HepG2 (cell line): ENCODE data around the gene INO80B. TPM values are rescaled to one million over a fixed set of nuclear protein-coding genes. Genes with fewer than 3 reads are reported as not detected.

Experiments
- ATAC-seq: fragments of 200-7000 bp; cut with Tn5 transposase; 3 replicates; pipeline ENCODE4 v1.9.1; 2020; ENCODE audit warnings: mild to moderate bottlenecking, moderate library complexity
- BruUV-seq: library from RNA; stranded (reverse); fragments of 400-500 nt; replicated peaks from 2 replicates; lab custom pipeline; 2021; lab: Mats Ljungman, UMichigan
- CTCF ChIA-PET: fragments of 300-600 bp; formaldehyde crosslinking; extraction: SDS; loops from one replicate; lab custom pipeline; 2021; ENCODE audit warnings: low total read pairs, inconsistent platforms, low intra/inter-chr PET ratio; lab: Yijun Ruan, JAX
- POLR2A ChIA-PET: fragments of 350-600 bp; sonication (Branson Sonifier 250); formaldehyde crosslinking; loops from one replicate; lab custom pipeline; 2020; ENCODE audit warnings: antibody characterized with exemption, inconsistent platforms; lab: Yijun Ruan, JAX
- DNase-seq: peaks from one replicate; pipeline ENCODE4 v3.0.0-alpha.2; 2015; ENCODE audit warnings: low spot score
- FAIRE-seq: peaks from 3 replicates; lab custom pipeline; 2011; peaks lifted over from hg19 to GRCh38; lab: Jason Lieb, UNC
- H2AFZ ChIP-seq: one replicate; pipeline ENCODE4 v1.6.1; 2011; ENCODE audit warnings: low read length, inconsistent platforms
- H3K27ac ChIP-seq: fragments of 300-600 bp; 3 replicates; pipeline ENCODE4 v1.8.0; 2011; ENCODE audit warnings: mixed run types, mild to moderate bottlenecking, mixed read lengths, low read length, inconsistent platforms; ENCODE audit not compliant: insufficient read depth; ENCODE audit errors: extremely low read length
- H3K27me3 ChIP-seq, 2 experiments: fragments of 200-600 bp in 1 of 2; 2 replicates in 1 of 2; 3 replicates in 1 of 2; pipeline versions ENCODE4 v1.6.0 to v1.8.0; 2011; ENCODE audit warnings: low read length in 2 of 2, mild to moderate bottlenecking in 2 of 2, moderate library complexity in 2 of 2, inconsistent platforms in 1 of 2; ENCODE audit not compliant: insufficient read depth in 2 of 2, control insufficient read depth in 1 of 2
- H3K36me3 ChIP-seq, 2 experiments: fragments of 200-600 bp in 1 of 2; replicated peaks in 1 of 2; 2 replicates in 1 of 2; 3 replicates in 1 of 2; pipeline versions ENCODE4 v1.5.1 to v1.8.0; 2011; ENCODE audit warnings: low read length in 2 of 2, inconsistent platforms in 1 of 2; ENCODE audit not compliant: insufficient read depth in 2 of 2, control insufficient read depth in 1 of 2
- H3K4me1 ChIP-seq: 2 replicates; pipeline ENCODE4 v1.5.1; 2012; ENCODE audit warnings: low read length, inconsistent platforms; ENCODE audit not compliant: insufficient read depth
- H3K4me2 ChIP-seq: 2 replicates; pipeline ENCODE4 v1.6.0; 2011; ENCODE audit warnings: low read depth, low read length, inconsistent platforms
- H3K4me3 ChIP-seq, 3 experiments: fragments of 200-600 bp in 1 of 3; sonication (generic), shearing (Covaris generic) in 1 of 3; replicated peaks in 1 of 3; 2 replicates each; pipeline ENCODE4 v1.5.1; 2011 to 2016; ENCODE audit warnings: low read length in 3 of 3, inconsistent platforms in 2 of 3, low read depth in 2 of 3, mild to moderate bottlenecking in 2 of 3, control low read depth in 1 of 3, mixed read lengths in 1 of 3; ENCODE audit not compliant: insufficient read depth in 1 of 3
- H3K79me2 ChIP-seq: one replicate; pipeline ENCODE4 v1.6.1; 2011; ENCODE audit warnings: low read length, inconsistent platforms; ENCODE audit not compliant: insufficient read depth
- H3K9ac ChIP-seq: 2 replicates; pipeline ENCODE4 v1.6.0; 2011; ENCODE audit warnings: mild to moderate bottlenecking, low read depth, low read length, inconsistent platforms; ENCODE audit not compliant: insufficient read depth
- H3K9me3 ChIP-seq: 2 replicates; pipeline ENCODE4 v1.5.1; 2012; ENCODE audit warnings: mild to moderate bottlenecking, low read length
- H4K20me1 ChIP-seq: 2 replicates; pipeline ENCODE4 v1.6.0; 2011; ENCODE audit warnings: inconsistent platforms, mild to moderate bottlenecking, low read length, moderate library complexity; ENCODE audit not compliant: insufficient read depth
- ELF3 ChIP-seq: IDR thresholded peaks from 2 replicates; pipeline ENCODE4 v1.6.1; 2016; ENCODE audit warnings: missing genetic modification reagents, missing compliant biosample characterization
- FOXA3 ChIP-seq: IDR thresholded peaks from 2 replicates; pipeline ENCODE4 v1.6.1; 2016; ENCODE audit warnings: missing genetic modification reagents, missing compliant biosample characterization
- HIVEP1 ChIP-seq: sonication (generic); formaldehyde crosslinking; IDR thresholded peaks from 2 replicates; pipeline ENCODE4 v1.4.0; 2020; ENCODE audit warnings: mild to moderate bottlenecking, missing genetic modification reagents
- MEF2D ChIP-seq: sonication (generic); formaldehyde crosslinking; IDR thresholded peaks from 2 replicates; pipeline ENCODE4 v1.5.1; 2020; ENCODE audit warnings: mild to moderate bottlenecking, missing genetic modification reagents
- MXD3 ChIP-seq: IDR thresholded peaks from 2 replicates; pipeline ENCODE4 v1.6.1; 2016; ENCODE audit warnings: mild to moderate bottlenecking, missing biosample characterization, missing genetic modification reagents
- PITX1 ChIP-seq: sonication (generic); formaldehyde crosslinking; IDR thresholded peaks from 2 replicates; pipeline ENCODE4 v1.5.1; 2020; ENCODE audit warnings: mild to moderate bottlenecking, missing genetic modification reagents
- RXRA ChIP-seq: sonication (generic); formaldehyde crosslinking; IDR thresholded peaks from 2 replicates; pipeline ENCODE4 v1.5.1; 2020; ENCODE audit warnings: missing genetic modification reagents
- SAP130 ChIP-seq: IDR thresholded peaks from 2 replicates; pipeline ENCODE4 v1.6.1; 2016; ENCODE audit warnings: low read depth
- TFDP1 ChIP-seq: IDR thresholded peaks from 2 replicates; pipeline ENCODE4 v1.6.1; 2016; ENCODE audit warnings: missing compliant biosample characterization, missing genetic modification reagents, borderline replicate concordance
- THRA ChIP-seq: sonication (generic); formaldehyde crosslinking; IDR thresholded peaks from 2 replicates; pipeline ENCODE4 v1.4.0; 2020; ENCODE audit warnings: missing genetic modification reagents, borderline replicate concordance
- UBTF ChIP-seq: sonication (generic); formaldehyde crosslinking; IDR thresholded peaks from 2 replicates; pipeline ENCODE4 v1.4.0; 2020; ENCODE audit warnings: mild to moderate bottlenecking, missing genetic modification reagents
- ZFY ChIP-seq: sonication (generic); formaldehyde crosslinking; IDR thresholded peaks from 2 replicates; pipeline ENCODE4 v1.4.0; 2020; ENCODE audit warnings: missing genetic modification reagents
- ZNF232 ChIP-seq: sonication (generic); formaldehyde crosslinking; IDR thresholded peaks from 2 replicates; pipeline ENCODE4 v1.4.0; 2020; ENCODE audit warnings: missing genetic modification reagents, borderline replicate concordance
- ZNF335 ChIP-seq: sonication (generic); formaldehyde crosslinking; IDR thresholded peaks from 2 replicates; pipeline ENCODE4 v1.4.0; 2020; ENCODE audit warnings: missing genetic modification reagents
- ZNF484 ChIP-seq: sonication (generic); formaldehyde crosslinking; IDR thresholded peaks from 2 replicates; pipeline ENCODE4 v1.5.1; 2020; ENCODE audit warnings: mild to moderate bottlenecking, low read depth, missing genetic modification reagents, borderline replicate concordance
- ZNF678 ChIP-seq: sonication (generic); formaldehyde crosslinking; IDR thresholded peaks from 2 replicates; pipeline ENCODE4 v1.4.0; 2020; ENCODE audit warnings: mild to moderate bottlenecking, missing genetic modification reagents
- ZNF816 ChIP-seq: sonication (generic); formaldehyde crosslinking; IDR thresholded peaks from 2 replicates; pipeline ENCODE4 v1.8.0; 2022; ENCODE audit warnings: missing genetic modification reagents, mild to moderate bottlenecking, borderline replicate concordance
- WGBS: methylation state at CpG from one replicate; pipeline ENCODE4 v1.1.6; 2017; ENCODE audit warnings: low lambda C conversion rate; 5-methylcytosine and 5-hydroxymethylcytosine counted together
- in situ Hi-C: cut with HindIII; loops from 2 replicates; pipeline ENCODE4 v1.10.0; 2017; ENCODE audit warnings: low pct_unique_long_range_greater_than_20kb; ENCODE audit not compliant: extremely low pct_ligation_motif_present
- intact Hi-C: fragments of 100-400 bp; cut with micrococcal nuclease; formaldehyde crosslinking; loops from one replicate; pipeline ENCODE4 v1.10.0; 2022; ENCODE audit not compliant: unreplicated experiment
- polyA plus RNA-seq, 8 experiments: library from polyadenylated mRNA; depleted of rRNA in 3 of 8; stranded (reverse) in 7 of 8; unstranded in 1 of 8; fragments of >200 nt; fragmentation: Illumina TruSeq in 4 of 8; extraction: Trizol in 4 of 8; gene quantifications; 2 replicates each; pipeline versions ENCODE4 v1.2.1 to v1.2.3, GENCODE V29; 2011 to 2016; ENCODE audit warnings: low read depth in 4 of 8, missing spikeins in 1 of 8, mixed read lengths in 1 of 8; ENCODE audit not compliant: insufficient read depth in 1 of 8
- total RNA-seq, 5 experiments: library from RNA; depleted of rRNA; stranded (reverse); fragments of >200 nt; fragmentation: Illumina TruSeq; extraction: Trizol; gene quantifications; 2 replicates each; pipeline ENCODE4 v1.2.3, GENCODE V29; 2016; ENCODE audit warnings: low read depth in 1 of 5

The INO80B gene
- total and polyA plus RNA-seq, 2 of the 13 experiments (the other 11 are each of a cell fraction or from before 2014, with no cell fraction given): 6.2 to 14.5 TPM

- TF ChIP-seq THRA (CRISPR knock-in tag) (no peak), ELF3 (0 out of 2 replicates have a peak, but pooled peaks have one; percentile 1)
Observed at GRCh38 chr2:74457129-74457548, 2.3 kb downstream of the INO80B start (continued).

- BruUV-seq: no TSS peak
- TF ChIP-seq MEF2D (CRISPR knock-in tag): 0 out of 2 replicates have a peak, but pooled peaks have one; percentile 30
- TF ChIP-seq ZNF335: 0 out of 2 replicates have a peak, but pooled peaks have one; percentile 50
- peak; percentile 88 for TF ChIP-seq ZFY (CRISPR knock-in tag)
- 0 out of 2 replicates have a peak, but pooled peaks have one; percentile 15 for TF ChIP-seq TFDP1 (CRISPR knock-in tag)
- TF ChIP-seq ZNF678 (CRISPR knock-in tag): 0 out of 2 replicates have a peak, but pooled peaks have one; percentile 45
- peak; percentile 90; the same call in 1 of the 2 replicates for TF ChIP-seq PITX1 (CRISPR knock-in tag)
- 0 out of 2 replicates have a peak, but pooled peaks have one; percentile 75 for TF ChIP-seq ZNF484
- peak; percentile 87 for TF ChIP-seq HIVEP1 (CRISPR knock-in tag)
- TF ChIP-seq SAP130: peak; percentile 93
- TF ChIP-seq ZNF816 (CRISPR knock-in tag): peak; percentile 80; the same call in 1 of the 2 replicates
- peak; percentile 71 for TF ChIP-seq ZNF232 (CRISPR knock-in tag)
- TF ChIP-seq FOXA3: peak; percentile 19; the same call in 1 of the 2 replicates
- no peak; the same call in 1 of the 2 replicates for TF ChIP-seq RXRA (CRISPR knock-in tag)
- TF ChIP-seq UBTF (CRISPR knock-in tag): peak; percentile 61
- peak; percentile 64; the same call in 1 of the 2 replicates for TF ChIP-seq MXD3
Observed at GRCh38 chr2:74457549-74458131, 2.8 kb downstream of the INO80B start.

More at GRCh38 chr2:74457549-74458131, 2.8 kb downstream of the INO80B start:
- Histone ChIP-seq H3K4me1 (peaks cover 44% of the 10 kb centered on the region), H3K9ac (peak overlapping the region; percentile 85), H3K27ac (peak overlapping the region; percentile 89), H2AFZ (no peak overlapping the region), H4K20me1 (peaks cover 4% of the 10 kb centered on the region; the same call in 1 of the 2 replicates), H3K9me3 (no peaks in the 10 kb centered on the region), H3K4me2 (peak overlapping the region; percentile 95), H3K36me3 (peaks cover 1 to 17% of the 10 kb centered on the region in 2 experiments), H3K4me3 (peak overlapping the region; percentile 75 to 92 (median 76)), H3K27me3 (no peaks in the 10 kb centered on the region; a peak in 1 of 5 replicates), H3K79me2 (peaks cover 22% of the 10 kb centered on the region)
- 1% methylated on average over 14 of the region's 46 CpGs for WGBS
- ATAC-seq (peak; percentile 65), DNase-seq (peak; percentile 68), FAIRE-seq (no peak)
- in situ Hi-C loops (no loop called here), intact Hi-C loops (loop anchor here (1.0 to 2.0 kb wide), 3 partner anchors 15 to 71 kb away; partner anchors contain the start of genes AUP1, HTRA2 and MRPL53)
- ChIA-PET CTCF (no interaction called here), POLR2A (interaction anchor here (0.6 to 12.4 kb wide), 22 partner anchors 10 to 1244 kb away, joined by 3 to 342 read pairs (median 10); partner anchors contain the start of genes AUP1, C2orf81, CCDC142 and DQX1)
